NCI-H1417 treated with DMSO at 0.1 percent for 48 hours (cell line): ENCODE results near the gene ARHGAP26.

Experiments used
- DNase-seq: peaks from one replicate; lab custom pipeline; 2025; lab: John Stamatoyannopoulos, UW

ARHGAP26 gene

DNA sequence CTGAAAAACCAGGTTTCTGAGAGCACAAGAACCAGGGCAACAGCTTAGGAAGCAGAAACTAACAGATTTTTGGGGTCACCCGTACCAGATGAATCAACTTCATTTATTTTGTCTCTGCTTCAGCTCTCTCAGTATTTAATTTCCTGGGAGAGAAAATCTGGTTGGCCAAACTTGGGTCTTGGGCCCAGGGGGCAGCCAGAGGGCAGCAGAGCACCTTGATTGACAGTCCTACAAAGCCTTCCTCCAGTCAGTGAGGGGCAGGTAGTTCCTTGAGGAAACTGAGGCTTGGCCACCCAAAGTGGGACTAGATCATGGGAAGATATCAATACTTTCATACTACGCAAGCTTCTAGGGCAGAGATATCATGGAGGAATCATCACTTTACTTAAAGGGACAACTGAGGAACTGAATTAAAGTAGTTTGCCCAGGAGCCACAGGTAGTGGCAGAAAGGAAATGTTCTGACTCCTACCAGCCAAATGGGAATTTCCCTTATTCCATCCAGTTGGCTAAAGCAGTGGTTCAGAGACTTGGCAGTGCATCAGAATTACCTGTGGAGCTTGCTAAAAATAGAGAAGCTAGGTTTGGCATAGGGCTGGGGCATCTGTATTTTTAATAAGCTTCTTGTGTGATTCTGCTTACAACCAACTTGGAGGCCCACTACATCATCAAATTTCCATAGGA, 21.5 kb upstream of the ARHGAP26 start:
- DNase-seq = no peak

DNA sequence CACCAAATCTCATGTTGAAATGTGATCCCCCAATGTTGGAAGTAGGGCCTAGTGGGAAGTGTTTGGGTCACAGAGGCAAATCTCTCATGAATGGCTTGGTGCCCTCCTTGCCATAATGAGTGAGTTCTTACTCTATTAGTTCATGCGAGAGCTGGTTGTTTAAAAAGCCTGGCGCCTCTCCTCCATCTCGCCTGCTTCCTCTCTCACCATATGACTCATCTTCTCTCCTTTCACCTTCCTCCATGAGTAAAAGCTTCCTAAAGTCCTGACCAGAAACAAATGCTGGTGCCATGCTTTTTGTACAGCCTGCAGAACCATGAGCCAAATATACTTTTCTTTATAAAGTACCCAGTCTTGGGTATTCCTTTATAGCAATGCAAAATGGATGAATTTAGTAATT, 20.9 kb upstream of the ARHGAP26 start:
- no peak for DNase-seq

DNA sequence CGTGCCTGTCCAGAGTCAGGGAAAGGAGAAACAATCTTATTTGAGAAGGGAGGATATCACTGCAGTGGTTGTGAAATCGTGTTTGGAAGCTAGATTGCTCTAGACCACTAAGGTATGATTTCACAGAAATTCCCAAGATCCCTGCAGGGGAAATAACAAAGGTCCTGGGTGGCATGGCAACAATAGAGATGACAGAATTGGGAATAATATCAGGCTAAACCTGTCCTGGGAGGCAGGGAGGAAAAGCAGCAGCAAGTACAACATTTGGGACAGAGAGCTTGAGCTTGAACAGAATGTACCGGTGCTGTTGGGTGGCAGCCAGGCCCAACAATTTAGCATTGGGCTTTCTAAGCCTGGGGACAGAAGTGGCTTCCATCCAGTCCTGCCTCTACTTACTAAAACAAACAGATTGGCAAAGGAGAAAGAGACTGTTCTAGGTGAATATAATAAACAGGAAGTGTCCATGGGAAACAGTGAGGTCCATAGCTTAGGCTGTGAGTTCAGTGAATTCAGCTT, 17.0 kb upstream of the ARHGAP26 start:
- no peak for DNase-seq

DNA sequence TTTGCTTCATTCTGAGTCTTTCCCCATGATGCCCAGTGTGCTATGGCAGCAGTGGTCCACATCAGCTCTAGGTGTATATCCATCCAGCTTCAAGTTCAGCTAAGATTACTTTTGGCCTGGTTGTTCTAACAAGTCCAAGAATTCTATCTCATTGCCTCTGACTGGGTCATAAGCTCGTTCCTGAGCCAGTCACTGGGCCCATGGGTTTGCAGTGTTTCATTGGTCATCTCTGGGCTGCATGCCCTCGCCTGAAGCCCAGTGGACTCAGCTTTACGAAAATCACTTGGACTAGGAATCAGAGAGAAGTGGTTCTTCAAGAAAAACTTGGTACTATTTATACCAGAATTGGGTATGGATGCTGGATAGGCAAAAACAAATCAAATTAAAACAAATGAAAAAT, 16.1 kb upstream of the ARHGAP26 start:
- no peak for DNase-seq

DNA sequence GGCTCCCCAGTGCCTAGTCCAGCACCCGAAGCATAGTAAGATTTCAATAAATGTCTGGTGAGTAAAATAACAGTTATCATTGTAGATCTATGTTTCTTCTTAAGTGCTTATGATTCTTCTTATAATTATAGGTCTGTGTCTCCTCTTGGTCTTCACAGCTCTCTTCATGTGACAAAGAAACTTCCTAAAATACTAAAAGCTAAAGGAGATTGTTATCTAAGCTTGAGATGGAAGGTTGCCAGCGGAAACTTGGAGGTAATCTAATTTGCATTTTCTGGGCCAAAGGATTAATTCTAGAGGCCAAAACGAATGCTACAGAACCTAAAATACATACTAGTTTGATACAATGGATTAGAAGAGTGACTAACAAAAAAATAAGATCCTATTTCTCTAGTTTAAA, 13.6 kb upstream of the ARHGAP26 start:
- DNase-seq = no peak

DNA sequence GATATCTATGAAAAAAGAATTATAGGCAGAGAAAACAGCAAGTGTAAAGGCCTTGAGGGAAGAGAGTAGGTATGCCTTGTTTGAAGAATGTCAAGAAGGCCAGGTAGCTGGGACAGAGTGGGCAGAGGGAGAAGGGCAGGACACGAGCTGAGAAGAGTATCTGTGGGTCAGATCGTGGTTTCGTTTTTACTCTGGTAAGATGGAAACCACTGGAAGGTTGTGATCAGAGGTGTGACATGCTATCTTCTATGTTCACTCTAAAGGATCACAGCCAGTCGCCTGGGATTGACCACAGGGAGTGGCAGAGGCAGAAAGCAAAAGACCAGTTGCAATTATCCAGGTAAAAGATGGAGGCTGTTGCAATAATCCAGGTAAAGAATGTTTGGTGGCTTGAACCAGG, 12.6 kb upstream of the ARHGAP26 start:
- no peak for DNase-seq

DNA sequence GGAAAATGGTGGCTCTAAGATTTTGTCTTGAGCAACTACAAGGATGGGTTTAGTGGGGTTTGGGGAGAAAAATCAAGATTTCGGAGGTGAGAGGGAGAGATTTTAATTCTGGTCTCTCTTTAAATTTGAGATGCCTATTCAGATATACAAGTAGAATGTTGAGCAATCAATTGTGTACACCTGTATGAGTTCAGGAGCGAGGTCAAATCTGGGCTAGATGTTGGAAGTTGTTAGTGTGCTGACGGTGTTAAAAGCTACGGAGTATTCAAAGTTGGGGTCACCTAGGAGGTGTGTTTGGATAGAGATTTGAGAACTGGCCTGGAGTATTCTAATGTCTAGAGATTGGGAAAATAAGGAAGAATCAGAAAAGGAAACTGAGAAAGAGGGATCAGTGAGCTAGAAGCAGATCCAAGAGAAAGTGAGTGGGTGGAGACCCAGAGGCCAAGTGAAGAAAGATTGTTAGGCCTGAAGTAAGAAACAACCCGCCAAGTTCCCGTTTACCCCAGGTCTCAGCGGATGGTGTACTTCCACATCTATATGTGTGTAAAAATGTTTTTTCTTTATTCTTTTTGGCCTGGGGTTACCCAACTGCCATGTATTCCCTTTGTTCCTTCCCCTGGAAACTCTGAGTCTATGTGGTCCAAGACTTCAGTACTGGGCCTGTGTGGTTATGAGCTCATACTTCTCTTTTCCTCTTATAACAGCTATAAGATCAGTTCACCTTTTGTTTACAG, 11.9 kb upstream of the ARHGAP26 start:
- no peak for DNase-seq

DNA sequence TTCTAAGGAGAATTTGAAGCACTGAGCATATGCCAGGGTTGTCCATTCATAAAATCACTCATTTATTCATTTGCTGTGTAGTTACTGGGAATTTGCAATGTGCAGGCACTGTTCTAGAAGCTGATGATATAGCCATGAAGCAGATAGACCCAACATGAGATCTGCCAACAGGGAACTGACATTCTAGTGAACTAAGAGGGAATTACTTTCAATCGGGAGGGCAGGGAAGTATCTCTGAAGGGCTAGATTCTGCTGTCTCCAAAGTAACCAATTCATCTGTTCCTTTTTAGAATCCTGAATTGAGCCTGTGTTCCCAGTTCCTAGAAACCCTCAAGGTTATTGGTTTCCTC, 11.4 kb upstream of the ARHGAP26 start:
- DNase-seq = no peak

DNA sequence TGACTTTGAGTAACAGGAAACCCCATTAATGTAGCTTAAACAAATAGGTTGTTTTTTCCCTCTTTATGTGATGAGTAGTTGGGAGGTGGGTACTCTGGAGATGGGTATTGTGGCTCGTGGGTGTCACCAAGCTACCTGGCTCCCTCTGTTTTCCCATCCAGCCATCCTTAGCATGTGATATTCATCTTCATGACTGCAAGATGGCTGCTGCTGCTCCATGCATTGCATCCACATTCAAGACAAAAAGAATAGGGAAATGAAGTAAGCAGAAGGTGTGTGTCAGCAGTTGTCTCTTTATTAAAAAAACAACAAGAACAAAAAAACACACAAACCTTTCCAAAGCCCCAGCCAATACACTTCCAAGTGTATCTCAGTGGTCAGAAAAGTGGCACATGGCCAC, 6.5 kb upstream of the ARHGAP26 start:
- no peak for DNase-seq

DNA sequence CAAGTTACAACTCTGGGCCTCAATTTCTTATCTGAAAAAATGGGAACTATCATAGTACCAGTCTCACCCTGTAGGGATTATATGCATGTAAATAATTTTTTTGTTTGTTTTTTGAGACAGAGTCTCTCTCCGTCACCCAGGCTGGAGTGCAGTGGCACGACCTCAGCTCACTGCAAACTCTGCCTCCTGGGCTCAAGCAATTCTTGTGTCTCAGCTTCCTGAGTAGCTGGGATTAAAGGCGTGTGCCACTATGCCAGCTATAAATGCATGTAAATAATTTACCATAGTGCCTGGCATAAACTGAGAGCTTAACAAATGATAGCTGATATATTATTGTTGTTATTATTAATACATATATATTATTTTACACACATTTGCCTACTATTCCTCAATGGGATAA, 3.0 kb upstream of the ARHGAP26 start:
- DNase-seq = no peak

DNA sequence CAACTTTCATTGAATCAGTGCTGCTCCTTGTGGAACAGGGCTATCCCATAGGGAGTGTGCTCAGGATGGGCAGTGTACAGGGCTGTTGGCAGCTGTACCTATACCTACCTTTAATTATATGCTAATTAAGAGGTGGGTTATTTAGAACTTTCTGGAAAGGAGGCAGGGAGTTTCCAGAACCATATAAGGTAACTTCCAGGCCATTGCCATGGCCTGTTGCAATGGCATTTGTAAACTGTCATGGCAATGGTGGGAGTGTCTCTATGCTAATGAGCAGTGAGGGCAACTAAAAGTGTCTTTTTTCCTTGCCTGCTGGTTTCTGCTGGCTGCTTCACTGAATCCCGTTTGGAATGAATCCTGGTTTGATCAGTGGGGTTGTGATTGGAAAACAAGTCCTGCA, 2.3 kb upstream of the ARHGAP26 start:
- no peak for DNase-seq

DNA sequence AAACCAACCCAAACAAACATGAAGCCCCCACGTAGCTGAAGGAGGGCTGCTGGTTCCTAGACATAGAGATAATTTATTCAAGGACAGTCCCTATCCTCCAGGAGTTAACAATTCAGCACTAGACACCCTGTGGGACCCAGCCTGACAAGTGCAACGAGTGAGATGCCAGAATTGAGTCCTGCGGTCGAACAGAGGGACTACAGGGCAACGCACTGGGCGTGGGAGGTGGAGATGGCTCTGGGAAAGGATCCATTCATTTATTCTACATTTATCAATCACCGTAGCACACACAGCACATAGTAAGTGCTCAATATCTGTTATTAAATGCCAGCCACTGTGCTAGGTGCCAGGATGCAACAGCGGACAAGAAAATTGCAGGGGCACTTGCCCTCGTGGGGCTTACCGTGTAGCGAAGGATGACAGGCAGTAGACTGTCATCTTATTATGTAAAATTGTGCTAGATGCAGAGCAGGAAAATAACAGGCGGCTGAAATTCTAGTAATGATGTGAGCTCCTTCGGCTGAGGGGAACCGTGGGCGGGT, 855 bp upstream of the ARHGAP26 start:
- no peak for DNase-seq

DNA sequence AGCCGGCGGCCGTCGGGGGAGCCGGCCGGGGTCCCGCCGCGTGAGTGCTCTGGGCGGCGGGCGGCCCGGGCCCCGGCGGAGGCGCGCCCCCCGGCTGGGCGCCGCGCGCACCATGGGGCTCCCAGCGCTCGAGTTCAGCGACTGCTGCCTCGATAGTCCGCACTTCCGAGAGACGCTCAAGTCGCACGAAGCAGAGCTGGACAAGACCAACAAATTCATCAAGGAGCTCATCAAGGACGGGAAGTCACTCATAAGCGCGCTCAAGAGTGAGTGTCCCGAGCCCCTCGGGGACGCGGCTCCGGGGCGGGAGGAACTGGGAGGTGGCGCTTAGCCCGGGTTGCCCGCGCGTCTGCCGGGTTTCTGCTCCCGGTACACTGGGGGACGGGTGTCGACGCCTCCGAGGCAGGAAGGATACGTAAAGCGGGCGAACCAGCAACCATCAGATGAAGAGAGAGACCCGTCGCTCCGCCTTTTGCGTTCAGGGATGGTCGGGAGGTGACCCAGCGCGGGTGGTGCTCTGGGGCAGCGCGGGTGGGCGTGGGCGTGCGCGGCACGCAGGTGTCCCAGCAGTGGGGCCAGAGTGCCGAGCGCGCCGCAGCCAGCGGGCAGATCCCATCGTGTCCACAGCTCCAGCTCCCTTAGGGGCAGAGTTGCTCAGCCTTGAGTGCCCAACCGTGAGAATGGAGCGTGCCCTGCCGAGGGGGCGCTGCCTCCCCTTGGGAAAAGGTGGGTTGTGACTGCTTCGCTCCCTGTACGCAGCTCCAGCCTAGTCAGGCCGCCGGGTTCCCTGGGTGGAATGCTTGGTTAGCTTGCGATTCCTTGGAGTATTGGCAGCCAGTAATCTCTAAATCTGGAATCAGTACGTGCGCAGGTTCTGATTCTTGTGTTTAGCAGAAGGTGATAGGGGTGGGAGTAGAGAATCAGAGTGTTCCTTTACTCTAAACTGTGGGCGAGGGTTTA, 753 bp downstream of the ARHGAP26 start:
- DNase-seq = no peak

DNA sequence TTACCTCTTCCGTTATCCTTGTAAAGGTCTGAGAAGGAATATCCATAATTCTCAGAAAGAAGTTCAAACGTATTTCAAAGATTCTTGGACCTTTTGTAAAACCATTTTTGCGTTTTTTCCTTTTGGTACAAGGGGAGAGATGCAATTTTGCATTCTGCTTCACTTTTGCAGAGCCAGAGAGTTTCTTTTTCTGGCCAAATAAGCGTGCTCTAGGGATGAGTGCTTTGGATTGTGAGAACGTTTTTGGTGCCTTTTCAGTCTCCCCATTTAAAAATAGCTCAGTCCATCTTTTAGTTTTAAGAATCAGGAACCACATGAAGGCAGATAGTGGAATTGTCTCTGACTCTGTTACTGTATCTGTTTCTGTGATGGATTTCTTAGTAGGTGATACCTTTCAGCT, 1.5 kb downstream of the ARHGAP26 start:
- DNase-seq = no peak

DNA sequence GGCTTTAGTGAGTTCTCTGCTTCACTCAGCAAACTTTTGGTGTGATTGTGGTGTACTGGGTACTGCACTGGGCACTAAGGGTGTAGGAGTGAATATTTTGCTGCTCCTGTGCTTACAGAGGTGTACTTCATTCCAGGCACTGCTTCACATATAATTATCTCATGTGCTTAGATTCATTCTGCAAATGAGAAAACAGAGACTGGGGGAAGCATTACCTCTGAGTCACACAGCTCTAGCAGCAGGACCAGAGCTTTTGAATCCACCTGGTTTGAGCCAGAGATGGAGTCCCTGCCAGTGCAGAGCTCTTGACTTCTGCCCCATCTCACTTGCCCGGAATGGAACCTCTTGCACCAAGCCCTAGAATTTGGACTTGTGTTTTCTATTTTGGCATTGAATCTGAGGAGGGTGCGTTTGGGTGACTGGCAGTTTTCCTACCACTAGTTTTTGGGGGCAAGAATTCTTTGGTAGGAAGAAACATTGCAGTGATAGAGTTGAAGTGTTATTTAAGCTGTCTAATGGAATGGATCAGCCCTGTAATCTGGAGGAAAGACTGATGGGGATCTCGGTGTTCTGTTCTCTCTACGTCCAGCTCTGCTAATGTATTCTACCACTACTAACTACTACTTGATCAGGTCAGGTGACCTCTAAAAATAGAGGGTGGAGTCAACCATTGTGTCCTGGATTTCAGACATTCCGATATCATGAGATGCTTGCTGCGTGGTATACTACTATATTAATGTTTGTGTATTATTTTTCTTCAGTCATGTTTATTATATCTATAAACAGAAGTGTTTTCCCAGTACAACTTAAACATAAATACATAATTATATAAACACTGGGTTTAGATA, 2.5 kb downstream of the ARHGAP26 start:
- no peak for DNase-seq

DNA sequence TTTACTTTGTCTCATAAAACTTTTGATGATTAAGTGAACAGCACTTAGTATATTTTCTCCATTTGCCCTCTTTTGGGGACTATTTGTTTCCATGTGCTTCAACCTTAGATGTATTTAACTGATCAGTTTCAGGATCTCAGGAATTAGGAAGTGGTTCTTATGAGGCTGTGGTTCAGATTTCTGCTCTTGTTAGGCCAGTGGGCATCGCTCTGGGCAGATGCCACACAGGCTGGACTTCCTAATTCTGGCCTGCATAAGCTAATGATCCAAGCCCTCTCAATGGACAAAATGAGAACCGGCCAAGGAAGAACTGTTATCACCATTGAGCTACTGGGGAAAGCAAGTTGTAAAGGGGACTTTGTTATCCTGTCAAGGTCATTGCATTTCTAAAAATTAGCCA, 6.9 kb downstream of the ARHGAP26 start:
- DNase-seq = no peak

DNA sequence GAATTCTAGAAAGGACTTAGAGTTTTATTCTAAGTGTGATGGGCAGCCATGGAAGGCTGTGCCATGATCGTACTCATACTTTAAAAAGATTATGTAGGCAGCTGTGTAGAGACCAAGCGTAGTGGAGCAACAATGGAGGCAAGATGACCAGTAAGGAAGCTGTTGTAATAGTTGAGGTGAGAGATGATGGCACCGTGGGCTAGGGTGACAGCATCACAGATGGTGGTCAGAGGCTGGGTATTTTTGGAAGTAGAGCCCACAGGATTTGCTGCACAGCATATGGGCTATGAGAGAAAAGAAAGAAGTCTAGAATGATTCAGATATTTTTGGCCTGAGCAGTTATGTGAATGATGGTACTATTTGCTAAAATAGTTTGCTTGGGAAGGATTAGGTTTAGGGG, 7.7 kb downstream of the ARHGAP26 start:
- no peak for DNase-seq

DNA sequence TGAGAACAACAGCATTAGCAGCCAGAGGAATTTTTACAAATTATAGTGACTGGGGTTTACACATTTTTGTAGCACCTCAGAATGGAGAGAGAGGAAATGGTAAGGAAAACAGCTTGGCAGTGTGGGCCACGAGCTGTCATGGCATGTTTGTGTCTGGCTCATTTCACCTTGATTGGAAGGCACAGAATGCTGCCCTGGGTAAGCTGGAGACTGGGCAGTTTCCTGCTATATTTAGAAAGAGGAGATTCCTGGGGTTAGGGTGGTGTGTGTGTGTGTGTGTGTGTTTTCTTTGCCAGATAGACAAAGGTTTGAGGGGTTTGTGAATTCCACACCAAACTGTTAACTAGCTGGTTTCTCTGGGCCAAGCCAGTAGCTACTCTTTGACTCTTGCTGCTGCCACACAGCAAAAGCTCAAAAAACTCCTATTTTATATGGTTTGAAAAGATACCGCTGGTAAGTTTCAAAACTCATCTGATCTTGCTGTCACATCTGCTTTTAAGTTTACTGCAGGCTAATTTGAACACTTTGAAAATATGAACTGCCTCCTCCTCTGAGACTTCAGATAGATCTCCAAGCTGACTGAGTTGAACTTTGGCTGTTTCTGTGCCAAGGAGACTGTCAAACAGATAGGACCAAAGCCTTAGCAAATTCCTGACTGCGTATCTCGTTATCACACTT, 9.1 kb downstream of the ARHGAP26 start:
- DNase-seq = no peak

DNA sequence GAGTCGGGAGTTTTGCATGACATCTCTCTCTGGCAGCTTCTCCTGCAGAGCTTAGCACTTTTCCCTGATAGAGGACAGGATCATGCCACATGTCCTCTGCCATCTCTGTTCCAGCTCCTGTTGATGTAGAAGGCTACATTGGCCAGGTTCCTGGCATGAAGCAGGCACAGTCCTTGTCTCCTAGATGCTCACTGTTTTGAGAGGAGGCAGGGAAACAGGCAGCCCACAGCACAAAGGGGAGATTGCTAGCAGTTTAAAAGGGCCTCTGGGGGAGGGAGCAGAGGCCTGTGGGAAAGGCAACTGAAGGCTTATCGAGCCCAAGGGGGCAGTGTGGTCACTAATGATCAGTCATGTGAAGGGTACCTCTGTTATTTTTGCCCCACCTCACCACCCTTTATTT, 10.7 kb downstream of the ARHGAP26 start:
- DNase-seq = no peak

DNA sequence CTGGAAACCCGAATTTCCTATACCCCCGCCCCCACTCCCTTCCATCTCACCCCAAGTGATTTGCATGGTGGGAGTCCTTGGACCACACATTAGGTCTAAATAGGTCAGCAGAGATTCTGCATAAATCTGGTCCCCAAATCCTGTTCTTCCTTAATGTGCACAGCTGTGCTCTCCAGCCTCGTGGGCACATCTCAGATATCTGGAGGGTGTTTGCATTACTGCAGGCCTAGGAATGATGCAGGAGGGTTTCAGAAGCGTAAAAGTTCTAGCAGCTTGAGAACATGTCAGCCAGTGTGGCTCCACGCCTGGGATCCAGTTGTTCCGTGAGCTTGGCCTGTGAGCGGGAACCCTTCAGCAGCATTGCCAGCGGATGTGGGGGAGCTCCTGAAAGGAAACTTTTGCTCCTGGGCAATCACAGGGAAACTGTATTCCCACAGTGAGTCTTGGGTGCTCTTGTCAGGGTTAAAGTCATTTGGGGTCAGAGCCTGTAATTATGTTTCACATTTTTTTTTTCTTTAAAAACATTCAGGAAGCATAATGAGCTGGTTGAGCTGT, 12.9 kb downstream of the ARHGAP26 start:
- no peak for DNase-seq
